ENCODE measurements around the gene ATP5IF1.

GRCh38 chr1:28266920-28267322 lies 31.0 kb downstream of the ATP5IF1 start:
- TF ChIP-seq REST (IDR thresholded peaks at IDR 0.05; ENCODE audit: borderline replicate concordance) (no peak), CTCF (IDR thresholded peaks at IDR 0.05; ENCODE audit: poor library complexity, severe bottlenecking) (no peak), POLR2AphosphoS5 (IDR thresholded peaks at IDR 0.05) (no peak), RAD21 (conservative IDR thresholded peaks at IDR 0.05) (no peak), EP300 (conservative IDR thresholded peaks at IDR 0.05; ENCODE audit: poor library complexity, severe bottlenecking) (no peak), SMC3 (conservative IDR thresholded peaks at IDR 0.05; ENCODE audit: poor library complexity) (no peak)
